GM20431 (cell line): ENCODE measurements around the gene ADAMTS2.
"Not testable (repeated sequence)": the region's sequence is repeated elsewhere in the genome, so short reads cannot be mapped to it uniquely, and the experiment has no call there.

Experiments used
- in situ Hi-C: fragments of 300-500 bp; cut with MseI, MboI; formaldehyde crosslinking; loops from one replicate; pipeline ENCODE4 v1.15.0; 2020; ENCODE audit warnings: low sequenced_read_pairs; ENCODE audit not compliant: unreplicated experiment

ADAMTS2 gene

GRCh38 chr5:179223961-179224360 lies 121.3 kb downstream of the ADAMTS2 start:
- in situ Hi-C loops, result no loop called here

- in situ Hi-C loops, result no loop called here
These were observed 121.7 kb downstream of the ADAMTS2 start for GRCh38 chr5:179223528-179223927.

DNA sequence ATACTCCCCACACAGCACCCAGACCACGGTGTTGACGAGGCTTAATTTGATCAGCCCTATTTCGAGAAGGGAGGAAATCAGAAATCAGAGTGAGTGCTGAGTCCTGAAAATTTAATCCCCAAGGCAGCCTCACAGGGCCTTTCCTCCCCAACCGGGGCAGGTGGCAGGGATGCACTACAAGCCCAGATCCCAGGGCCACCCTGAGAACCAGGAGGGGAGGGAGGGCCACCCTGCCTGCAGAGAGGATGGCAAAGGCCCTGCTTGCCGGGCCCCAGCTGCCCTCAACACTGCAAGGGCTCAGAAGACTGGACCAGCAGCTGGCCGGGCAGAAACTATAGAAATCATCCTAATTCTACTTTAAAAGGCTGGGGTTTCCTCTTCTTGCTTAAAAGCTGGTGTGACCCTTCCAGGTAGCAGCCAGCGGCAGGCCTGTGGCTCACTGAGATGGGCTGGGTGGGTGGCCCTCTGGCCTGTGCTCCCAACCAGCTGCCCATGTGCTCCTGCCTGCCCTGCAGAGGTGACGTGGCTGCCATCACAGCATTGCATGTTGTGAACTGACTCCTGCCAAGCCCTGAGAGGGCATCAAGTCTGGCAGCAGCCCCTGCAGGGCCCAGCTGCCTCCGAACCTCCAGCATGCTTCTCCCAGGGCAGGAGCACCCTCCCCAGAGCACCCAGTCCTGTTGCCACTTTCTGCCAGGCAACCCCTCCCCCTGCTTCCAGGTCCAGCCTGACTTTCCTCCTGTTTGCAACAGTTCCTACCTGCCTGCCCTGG lies 122.8 kb downstream of the ADAMTS2 start:
- in situ Hi-C loops, result no loop called here

- in situ Hi-C loops, result no loop called here
These were observed 123.4 kb downstream of the ADAMTS2 start for GRCh38 chr5:179221877-179222220.

- in situ Hi-C loops, result no loop called here
These were observed 123.9 kb downstream of the ADAMTS2 start for GRCh38 chr5:179221196-179221876.

DNA sequence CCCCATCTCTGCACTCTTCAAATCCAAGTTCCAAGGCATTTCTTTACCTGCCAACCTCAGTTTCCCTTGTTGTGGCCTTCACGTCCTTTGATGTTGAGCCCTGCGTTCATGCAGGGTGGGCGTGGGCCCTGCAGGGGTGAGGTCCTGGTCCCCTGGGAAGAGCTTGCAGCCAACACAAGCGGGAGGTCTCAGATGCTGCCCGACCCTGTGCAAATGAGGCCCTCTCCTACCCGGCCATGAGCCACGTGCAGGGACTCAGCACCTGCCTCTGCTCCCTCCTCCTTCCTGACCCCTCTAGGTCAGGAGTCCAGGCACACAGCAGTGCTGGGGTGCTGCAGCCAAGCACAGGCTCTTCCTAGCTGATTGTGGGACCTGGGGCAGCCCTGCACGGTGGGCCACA lies 124.5 kb downstream of the ADAMTS2 start:
- in situ Hi-C loops, result no loop called here

GRCh38 chr5:179219661-179220620 lies 125.3 kb downstream of the ADAMTS2 start:
- in situ Hi-C loops, result no loop called here

DNA sequence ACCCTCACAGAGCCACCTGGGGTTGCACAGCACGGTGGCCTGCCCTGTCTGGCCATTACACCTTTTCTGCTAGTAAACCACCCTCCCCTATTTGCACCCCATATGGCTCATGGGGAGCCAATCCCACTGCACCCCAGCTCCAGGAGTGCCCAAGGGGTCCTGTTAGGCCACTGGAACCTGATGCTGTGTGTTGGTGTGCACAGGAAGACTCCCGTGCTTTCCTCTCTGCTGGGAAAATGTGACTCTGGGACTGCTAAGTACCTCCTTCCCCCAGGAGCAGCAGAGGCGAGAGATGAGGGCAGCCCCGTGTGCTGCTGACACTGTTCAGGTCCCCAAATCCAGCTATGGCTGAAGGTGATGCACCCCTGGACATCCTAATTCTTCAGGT lies 126.3 kb downstream of the ADAMTS2 start:
- in situ Hi-C loops, result no loop called here

DNA sequence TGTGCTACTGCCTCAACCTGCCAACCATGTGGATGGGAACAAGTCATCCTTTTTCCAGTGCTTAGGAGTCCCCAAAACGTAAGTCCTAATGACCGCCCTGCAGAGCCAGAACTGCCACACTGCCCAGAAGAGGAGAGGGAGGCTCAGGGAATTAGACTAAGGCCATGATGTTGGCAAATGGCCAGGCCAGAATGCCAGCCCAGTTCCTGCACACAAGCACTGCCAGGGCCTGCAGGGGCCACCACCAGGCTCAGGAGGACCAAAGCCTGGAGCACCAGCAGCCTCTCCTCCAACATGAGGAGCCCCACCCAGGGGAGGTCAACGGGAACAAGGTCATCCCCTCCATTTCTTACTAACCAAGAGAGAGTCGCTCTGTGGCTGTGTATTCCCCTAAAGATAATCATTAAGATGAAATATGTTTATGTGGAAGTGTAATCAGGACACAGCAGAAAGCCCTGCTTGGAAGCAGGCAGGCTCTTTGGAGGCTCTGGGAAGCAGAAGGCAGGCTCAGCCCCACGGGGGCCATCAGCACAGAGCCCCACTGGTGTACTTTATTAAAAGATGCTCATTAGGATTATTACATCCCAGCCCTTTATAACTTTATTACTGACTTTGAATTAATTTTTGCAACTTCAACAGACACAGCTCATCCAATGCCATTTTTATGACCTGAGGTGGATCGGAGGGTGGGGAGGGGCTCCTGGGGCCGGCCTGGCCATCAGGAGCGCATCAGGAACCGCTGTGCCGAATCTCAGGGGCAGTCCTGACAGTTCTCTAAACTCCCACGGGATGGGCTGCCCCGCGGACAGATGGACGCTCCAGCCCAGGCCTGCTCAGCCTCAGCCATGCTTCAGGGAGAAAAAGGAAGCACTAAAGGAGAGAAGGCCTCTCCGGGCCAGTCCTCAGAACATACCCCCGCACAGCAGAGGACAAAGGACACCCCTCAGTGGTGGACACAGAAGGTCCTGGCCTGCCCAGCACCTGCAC lies 127.0 kb downstream of the ADAMTS2 start:
- in situ Hi-C loops, result no loop called here

DNA sequence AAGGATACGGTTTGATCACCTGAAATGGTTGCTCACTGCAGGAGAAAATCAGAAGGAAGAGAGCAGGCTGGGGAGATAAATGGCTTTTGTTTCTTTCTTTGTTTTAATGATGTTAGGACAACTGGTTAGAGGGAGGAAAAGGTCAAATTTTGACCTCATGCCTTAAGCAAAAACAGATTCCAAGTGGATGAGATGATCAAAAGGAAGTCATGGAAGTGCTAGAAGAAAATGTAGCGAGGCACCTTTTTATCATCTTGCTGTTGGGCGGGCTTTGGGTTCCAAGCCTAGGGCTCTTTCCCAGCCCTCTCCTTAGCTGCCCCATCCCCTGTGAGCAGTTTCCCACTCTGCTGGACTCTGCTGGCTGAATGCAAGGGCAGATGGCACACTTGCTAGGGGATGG lies 127.9 kb downstream of the ADAMTS2 start:
- in situ Hi-C loops, result no loop called here

GRCh38 chr5:179216381-179216780 lies 128.9 kb downstream of the ADAMTS2 start:
- in situ Hi-C loops, result not testable (repeated sequence)

DNA sequence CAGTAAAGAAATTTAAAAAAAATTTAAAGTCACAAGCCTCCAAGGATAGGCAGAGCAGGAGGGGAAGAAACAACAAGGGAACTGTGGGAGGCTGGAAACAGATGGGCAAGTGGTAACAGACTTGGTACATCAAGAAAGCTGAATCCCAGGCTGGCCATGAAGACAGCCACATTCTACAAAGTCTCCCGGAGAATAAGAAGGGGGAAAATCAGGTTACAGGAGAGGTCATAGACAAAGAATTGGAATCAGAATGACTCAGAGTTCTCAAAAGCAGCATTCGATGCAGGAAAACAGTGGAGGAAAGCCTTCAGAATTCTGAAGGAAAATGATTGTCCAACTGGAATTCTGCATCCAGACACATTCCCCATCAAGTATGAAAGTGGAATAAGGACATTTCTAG lies 129.7 kb downstream of the ADAMTS2 start:
- in situ Hi-C loops, result no loop called here

GRCh38 chr5:179214678-179215077 lies 130.6 kb downstream of the ADAMTS2 start:
- in situ Hi-C loops, result no loop called here

GRCh38 chr5:179212870-179213269 lies 132.4 kb downstream of the ADAMTS2 start:
- in situ Hi-C loops, result no loop called here

DNA sequence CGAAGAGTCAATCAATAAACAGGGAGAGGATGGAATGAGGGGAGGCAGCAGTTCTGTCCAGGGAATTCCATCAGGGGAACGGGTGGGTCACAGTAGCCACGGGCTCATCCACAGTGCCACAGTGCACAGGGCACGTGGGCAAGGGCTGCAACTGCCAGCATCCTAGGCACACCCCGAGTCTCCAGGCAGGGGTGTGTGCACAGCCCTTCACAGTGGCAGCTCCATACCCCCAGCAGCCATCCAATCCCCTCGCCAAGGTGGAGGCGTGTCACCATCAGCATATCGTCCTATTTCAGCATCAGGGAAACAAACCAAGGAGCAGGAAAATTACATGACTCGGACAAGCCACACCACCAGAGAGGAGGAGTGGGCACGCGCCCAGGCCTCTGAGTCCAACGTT lies 133.6 kb downstream of the ADAMTS2 start:
- in situ Hi-C loops, result no loop called here

- in situ Hi-C loops, result no loop called here
These were observed 134.2 kb downstream of the ADAMTS2 start for GRCh38 chr5:179211068-179211467.

GRCh38 chr5:179210478-179210877 lies 134.8 kb downstream of the ADAMTS2 start:
- in situ Hi-C loops, result no loop called here

- in situ Hi-C loops, result no loop called here
These were observed 135.7 kb downstream of the ADAMTS2 start for GRCh38 chr5:179209359-179210150.
